Panc1 (cell line): ENCODE measurements around the gene DBF4B. TPM values are rescaled to one million over a fixed set of nuclear protein-coding genes. Genes with fewer than 3 reads are reported as not detected.

ENCODE experiments used
- ATAC-seq: fragments of 200-7000 bp; cut with Tn5 transposase; 2 replicates; pipeline ENCODE4 v1.9.1; 2020; ENCODE audit warnings: mild to moderate bottlenecking, moderate library complexity
- BruUV-seq: library from RNA; stranded (reverse); fragments of 400-500 nt; replicated peaks from 2 replicates; lab custom pipeline; 2021; lab: Mats Ljungman, UMichigan
- CTCF ChIA-PET: fragments of 300-600 bp; sonication (Branson Sonifier 250); formaldehyde crosslinking; loops from one replicate; lab custom pipeline; 2022; ENCODE audit warnings: antibody characterized with exemption; lab: Charles Lee
- POLR2A ChIA-PET: fragments of 300-600 bp; sonication (Branson Sonifier 250); formaldehyde crosslinking; loops from one replicate; lab custom pipeline; 2022; ENCODE audit warnings: antibody characterized with exemption; lab: Charles Lee
- DNase-seq: peaks from one replicate; pipeline ENCODE4 v3.0.0-alpha.2; 2010; ENCODE audit warnings: low read depth, low spot score
- H3K27ac ChIP-seq: 2 replicates; pipeline ENCODE4 v1.5.1; 2011; ENCODE audit warnings: mild to moderate bottlenecking, low read length, inconsistent platforms
- H3K27me3 ChIP-seq: fragments of 200-500 bp; sonication (Bioruptor generic); 2 replicates; pipeline ENCODE4 v1.6.0; 2014; ENCODE audit warnings: low read length, inconsistent platforms; ENCODE audit not compliant: control insufficient read depth, insufficient read depth
- H3K36me3 ChIP-seq: fragments of 200-500 bp; sonication (Bioruptor generic); 2 replicates; pipeline ENCODE4 v1.5.1; 2014; ENCODE audit warnings: inconsistent platforms, mild to moderate bottlenecking, low read length, moderate library complexity; ENCODE audit not compliant: control insufficient read depth, insufficient read depth
- H3K4me1 ChIP-seq: 2 replicates; pipeline ENCODE4 v1.5.1; 2011; ENCODE audit warnings: inconsistent platforms, mild to moderate bottlenecking, low read length, moderate library complexity; ENCODE audit not compliant: control insufficient read depth, insufficient read depth
- H3K4me3 ChIP-seq, 2 experiments: 2 replicates each; pipeline ENCODE4 v1.5.1; 2011 to 2012; ENCODE audit warnings: low read depth in 2 of 2, low read length in 2 of 2, mild to moderate bottlenecking in 2 of 2, inconsistent platforms in 1 of 2, moderate library complexity in 1 of 2
- H3K9me3 ChIP-seq: fragments of 200-500 bp; sonication (Bioruptor generic); 2 replicates; pipeline ENCODE4 v1.5.1; 2014; ENCODE audit warnings: low read depth, mild to moderate bottlenecking, inconsistent platforms, low read length, moderate library complexity; ENCODE audit not compliant: control insufficient read depth, insufficient read depth
- CTCF ChIP-seq: fragments of 450-650 bp; IDR thresholded peaks from 2 replicates; pipeline ENCODE4 v1.5.1; 2017; ENCODE audit warnings: mild to moderate bottlenecking
- POLR2AphosphoS5 ChIP-seq: IDR thresholded peaks from 2 replicates; pipeline ENCODE4 v1.6.1; 2012; ENCODE audit warnings: mild to moderate bottlenecking, low read depth, low read length, moderate library complexity
- REST ChIP-seq, 2 experiments: IDR thresholded peaks; 2 replicates each; pipeline ENCODE4 v1.6.1; 2011 to 2012; ENCODE audit warnings: low read depth in 2 of 2, control low read depth in 1 of 2, low read length in 1 of 2, mild to moderate bottlenecking in 1 of 2, moderate library complexity in 1 of 2; ENCODE audit not compliant: insufficient read depth in 1 of 2
- SIN3A ChIP-seq: IDR thresholded peaks from 2 replicates; pipeline ENCODE4 v1.6.1; 2012; ENCODE audit warnings: low read depth, mild to moderate bottlenecking, low read length, moderate library complexity, borderline replicate concordance; ENCODE audit not compliant: insufficient read depth
- TCF7L2 ChIP-seq: IDR thresholded peaks from 2 replicates; pipeline ENCODE4 v1.6.1; 2011; ENCODE audit warnings: mild to moderate bottlenecking, low read depth, low read length, inconsistent platforms
- in situ Hi-C: cut with HindIII; loops from 2 replicates; pipeline ENCODE4 v1.10.0; 2016; ENCODE audit warnings: low sequenced_read_pairs, low pct_unique_long_range_greater_than_20kb
- intact Hi-C: fragments of 100-400 bp; cut with micrococcal nuclease; formaldehyde crosslinking; loops from one replicate; pipeline ENCODE4 v1.10.0; 2022; ENCODE audit not compliant: unreplicated experiment
- total RNA-seq: library from RNA; stranded (reverse); gene quantifications from one replicate; pipeline ENCODE4 v1.2.1, GENCODE V29; 2021; ENCODE audit not compliant: unreplicated experiment

The DBF4B gene
- total RNA-seq, 1 experiment from 2014 or later: 24.0 TPM

- BruUV-seq: no TSS peak
- no peak for ATAC-seq
- TF ChIP-seq CTCF: no peak
- no peak for TF ChIP-seq REST (IDR thresholded peaks at IDR 0.05; ENCODE audit: insufficient read depth in 1 of 2, low read depth in 2 of 2, low read length in 1 of 2)
- TF ChIP-seq SIN3A: no peak
- no peak for TF ChIP-seq TCF7L2
- TF ChIP-seq POLR2AphosphoS5: no peak
- Histone ChIP-seq H3K27me3 (no peaks in the 10 kb centered on the region), H3K4me3 (no peak overlapping the region), H3K36me3 (no peaks in the 10 kb centered on the region), H3K27ac (no peak overlapping the region), H3K9me3 (no peaks in the 10 kb centered on the region), H3K4me1 (no peaks in the 10 kb centered on the region; the same call in none of the 2 replicates)
- ChIA-PET POLR2A (no interaction called here), CTCF (no interaction called here)
- no peak for DNase-seq
- intact Hi-C loops (no loop called here), in situ Hi-C loops (no loop called here)
Observed at GRCh38 chr17:44782326-44782850, 73.9 kb downstream of the DBF4B start.

- Histone ChIP-seq H3K9me3 (no peaks in the 10 kb centered on the region), H3K27ac (no peak overlapping the region), H3K36me3 (no peaks in the 10 kb centered on the region), H3K4me3 (no peak overlapping the region), H3K27me3 (no peaks in the 10 kb centered on the region), H3K4me1 (no peaks in the 10 kb centered on the region)
- in situ Hi-C loops: no loop called here
- ChIA-PET POLR2A (interaction anchor here (0.6 kb wide), 1 partner anchor 41 kb away, joined by 9 read pairs; no protein-coding TSS in a partner anchor), CTCF (interaction anchor here (0.7 kb wide), 2 partner anchors 122 to 236 kb away, joined by 3 to 5 read pairs; no protein-coding TSS in a partner anchor)
- DNase-seq: no peak
- intact Hi-C loops: no loop called here
- ATAC-seq: no peak
- BruUV-seq: no TSS peak
- TF ChIP-seq CTCF (no peak), TCF7L2 (no peak)
Observed at GRCh38 chr17:44785921-44786320, 77.5 kb downstream of the DBF4B start.
